GM18951 (cell line): ENCODE measurements around the gene CCNT2.

Experiments
- POLR2A ChIP-seq: IDR thresholded peaks from 4 replicates; pipeline ENCODE4 v1.6.1; 2011; ENCODE audit warnings: mild to moderate bottlenecking; ENCODE audit not compliant: insufficient read length, insufficient read depth; ENCODE audit errors: extremely low read depth
- in situ Hi-C: fragments of 300-500 bp; cut with MboI; formaldehyde crosslinking; loops from one replicate; pipeline ENCODE4 v1.12.0; 2022; ENCODE audit warnings: low sequenced_read_pairs, mixed read lengths, inconsistent platforms; ENCODE audit not compliant: unreplicated experiment

The CCNT2 gene

GRCh38 chr2:134910763-134911399, 7.7 kb upstream of the CCNT2 start:
- TF ChIP-seq POLR2A, result no peak
- in situ Hi-C loops, result no loop called here

- TF ChIP-seq POLR2A, result no peak
- in situ Hi-C loops, result no loop called here
Measured at GRCh38 chr2:134911400-134911785, 7.2 kb upstream of the CCNT2 start.

DNA sequence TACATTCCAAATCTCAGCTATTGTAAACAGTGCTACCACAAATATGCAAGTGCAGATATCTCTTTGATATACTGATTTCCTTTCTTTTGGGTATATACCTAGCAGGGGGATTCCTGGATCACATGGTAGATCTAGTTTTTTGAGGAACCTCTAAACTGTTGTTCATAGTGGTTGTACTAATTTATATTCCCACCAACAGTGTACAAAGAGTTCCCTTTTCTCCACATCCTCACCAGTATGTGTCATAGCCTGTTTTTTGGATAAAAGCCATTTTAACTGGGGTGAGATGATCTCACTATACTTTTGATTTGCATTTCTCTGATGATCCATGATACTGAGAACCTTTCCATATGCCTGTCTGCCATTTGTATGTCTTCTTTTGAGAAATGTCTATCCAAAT, 6.3 kb upstream of the CCNT2 start:
- in situ Hi-C loops, result no loop called here
- no peak for TF ChIP-seq POLR2A

GRCh38 chr2:134917360-134917865, 1.2 kb upstream of the CCNT2 start:
- no peak for TF ChIP-seq POLR2A
- in situ Hi-C loops, result no loop called here

DNA sequence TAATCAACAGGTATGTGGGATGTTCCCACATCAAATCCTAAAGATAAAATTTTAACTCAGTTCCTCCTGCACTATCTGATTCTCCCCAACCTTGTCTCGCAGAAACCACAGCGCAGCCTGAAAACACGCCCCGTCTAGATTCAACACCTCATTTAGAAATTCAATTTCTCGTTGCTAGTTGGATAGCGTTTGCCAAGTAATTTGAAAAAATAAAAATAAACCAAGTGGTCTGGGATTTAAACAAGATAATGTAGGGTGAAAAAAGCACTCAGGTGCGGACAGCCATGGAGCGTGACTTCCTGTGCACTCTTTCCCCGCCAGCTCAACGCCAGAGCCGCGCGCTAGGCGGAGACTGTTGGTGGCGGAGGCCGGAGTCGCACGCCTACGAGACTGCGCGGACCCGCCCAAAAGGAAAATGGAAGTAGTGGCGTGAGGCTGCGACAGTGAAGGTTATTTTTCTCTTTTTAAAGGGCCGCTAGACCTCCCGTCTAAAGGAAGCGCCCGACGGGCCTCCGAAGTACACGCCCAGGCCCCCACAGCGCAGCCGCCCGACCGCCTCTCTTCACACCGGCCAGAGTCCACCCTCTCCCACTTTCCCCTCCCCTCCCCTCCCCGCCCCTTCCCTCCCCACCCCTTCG, 615 bp upstream of the CCNT2 start:
- peak; percentile 85 for TF ChIP-seq POLR2A

GRCh38 chr2:134919341-134920210, 954 bp downstream of the CCNT2 start:
- in situ Hi-C loops, result no loop called here
- TF ChIP-seq POLR2A, result no peak

More for the DNA sequence above, 615 bp upstream of the CCNT2 start:
- in situ Hi-C loops, result no loop called here

GRCh38 chr2:134924912-134925311, 6.3 kb downstream of the CCNT2 start:
- in situ Hi-C loops, result no loop called here
- no peak for TF ChIP-seq POLR2A

- in situ Hi-C loops, result no loop called here
- no peak for TF ChIP-seq POLR2A
Measured at GRCh38 chr2:134926231-134926931, 7.8 kb downstream of the CCNT2 start.

DNA sequence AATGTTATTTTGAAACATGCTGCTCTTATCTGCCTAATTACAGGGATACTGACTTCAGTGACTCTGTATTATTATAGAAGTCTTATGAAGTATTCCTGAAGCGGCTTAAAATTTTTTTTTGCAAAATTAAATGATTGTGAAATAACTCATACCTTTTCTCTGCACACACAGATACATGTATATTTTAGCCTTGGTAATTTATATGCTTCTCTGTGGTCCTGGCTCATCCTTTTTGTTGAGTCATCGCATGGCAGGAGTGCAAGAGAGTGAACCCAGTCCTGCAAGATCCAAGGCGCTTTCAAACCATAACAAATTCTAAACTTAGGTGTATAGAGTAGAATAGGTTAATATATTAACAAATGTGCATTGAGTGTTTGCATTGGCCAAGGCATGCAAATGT, 8.6 kb downstream of the CCNT2 start:
- TF ChIP-seq POLR2A, result no peak
- in situ Hi-C loops, result no loop called here

DNA sequence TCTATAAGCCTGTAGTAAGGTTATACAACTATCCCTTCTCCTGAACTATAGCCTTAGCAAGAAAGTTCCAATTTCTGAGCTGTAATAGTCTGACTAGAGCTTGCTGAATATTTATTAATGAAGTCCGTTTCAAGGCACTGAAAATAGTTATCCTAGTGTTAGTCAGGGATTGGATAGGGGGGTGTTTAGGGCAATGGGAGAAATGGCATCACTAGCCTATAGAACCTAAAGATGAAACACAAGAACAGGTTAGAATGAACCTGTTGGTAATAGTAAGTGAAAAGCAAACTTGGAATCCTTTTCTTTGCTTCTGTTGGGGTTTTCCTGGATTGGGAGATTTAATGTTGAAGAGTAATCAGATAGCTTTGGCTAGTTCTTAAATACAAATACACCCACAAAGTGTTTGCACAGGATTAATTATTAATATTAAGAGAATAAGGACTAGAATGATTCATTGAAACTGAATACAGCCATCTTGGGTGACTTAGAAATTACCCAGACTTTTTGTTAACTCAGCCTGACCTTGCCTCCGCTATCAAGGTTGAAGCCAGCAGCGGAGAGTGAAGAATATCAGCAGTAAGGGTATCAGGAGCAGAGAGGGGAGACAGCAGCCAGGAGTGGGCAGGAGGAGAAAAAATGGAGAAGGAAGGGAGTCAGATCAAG, 14.4 kb downstream of the CCNT2 start:
- in situ Hi-C loops, result no loop called here
- no peak for TF ChIP-seq POLR2A

GRCh38 chr2:134933732-134934131, 15.1 kb downstream of the CCNT2 start:
- in situ Hi-C loops, result no loop called here
- TF ChIP-seq POLR2A, result no peak

GRCh38 chr2:134934150-134934549, 15.5 kb downstream of the CCNT2 start:
- no peak for TF ChIP-seq POLR2A
- in situ Hi-C loops, result no loop called here
